ENCODE data around the gene IMP4.

The IMP4 gene

DNA sequence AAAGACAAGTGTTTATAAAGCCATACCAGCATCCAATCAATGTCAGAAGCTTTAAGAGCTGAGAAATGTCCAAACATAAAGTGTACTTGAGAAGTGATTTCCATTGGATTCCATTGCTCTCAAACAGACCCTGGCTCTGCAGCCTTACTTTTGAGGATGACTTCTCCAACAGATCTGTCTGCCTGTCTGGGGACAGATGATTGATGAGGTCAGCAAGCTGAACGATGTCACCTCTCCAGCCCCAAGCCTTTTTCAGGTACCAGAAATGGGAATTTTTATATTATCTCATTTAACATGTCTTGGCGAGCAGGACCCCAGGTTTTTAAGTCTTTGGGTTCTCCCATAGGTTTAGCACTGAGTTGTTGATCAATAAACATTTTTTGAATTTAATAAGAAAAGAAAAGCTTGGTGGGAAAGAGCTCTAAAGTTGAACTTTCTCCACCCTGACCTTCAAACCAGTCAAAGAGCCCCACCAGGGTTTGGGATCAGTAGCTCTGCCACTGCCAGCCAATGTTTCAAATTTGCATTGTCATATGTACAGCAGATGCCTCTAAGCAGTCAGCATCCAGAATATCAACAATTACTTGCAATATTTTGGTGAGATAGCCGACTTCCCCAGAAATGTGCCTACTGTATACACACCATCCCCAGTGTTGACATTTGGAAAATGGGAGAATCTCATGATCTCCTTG is 35.7 kb downstream of the IMP4 start:
- DNase-seq = no peak

- DNase-seq = no peak
These were observed 36.2 kb downstream of the IMP4 start for GRCh38 chr2:130378898-130379214.

- DNase-seq = no peak
These were observed 37.6 kb downstream of the IMP4 start for GRCh38 chr2:130380096-130380934.

DNA sequence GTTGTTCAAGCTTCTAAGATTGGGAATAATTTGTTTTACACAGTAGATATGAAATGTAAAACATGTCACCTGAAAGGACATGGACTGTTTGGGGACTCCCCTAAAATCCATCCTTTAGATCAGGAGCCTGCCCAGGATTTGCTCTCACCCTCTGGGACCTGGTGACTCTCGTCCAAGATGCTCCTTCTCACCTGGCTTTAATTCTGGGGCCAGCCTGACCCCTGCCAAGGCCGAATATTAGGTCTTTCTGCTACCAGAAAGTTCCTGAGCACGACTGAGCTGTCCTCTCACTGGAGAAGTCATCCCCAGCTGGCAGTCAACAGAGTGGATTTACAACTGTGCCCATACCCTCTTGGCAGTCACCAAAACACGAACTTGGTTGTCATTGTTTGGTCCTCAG is 38.4 kb downstream of the IMP4 start:
- no peak for DNase-seq

DNA sequence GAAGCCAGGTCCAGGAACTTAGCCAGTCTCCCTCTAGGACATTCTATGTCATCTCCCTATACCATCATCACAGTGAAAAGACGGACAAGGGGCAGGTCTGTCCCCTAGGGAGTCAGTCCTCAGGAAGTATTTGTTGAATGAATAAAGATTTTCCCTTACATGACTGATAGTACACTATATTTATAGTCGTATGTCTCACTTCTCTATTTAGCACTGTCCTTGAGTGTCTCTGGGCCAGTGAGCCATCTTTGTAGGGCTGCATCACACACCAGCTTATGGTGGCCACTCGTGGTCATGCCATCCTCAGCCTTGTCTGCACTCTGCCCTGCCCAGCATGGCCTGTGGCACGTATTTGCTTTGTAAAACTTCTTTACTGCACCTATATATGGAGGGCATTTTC is 38.9 kb downstream of the IMP4 start:
- DNase-seq = no peak

- DNase-seq = no peak
These were observed 39.7 kb downstream of the IMP4 start for GRCh38 chr2:130382313-130382917.

DNA sequence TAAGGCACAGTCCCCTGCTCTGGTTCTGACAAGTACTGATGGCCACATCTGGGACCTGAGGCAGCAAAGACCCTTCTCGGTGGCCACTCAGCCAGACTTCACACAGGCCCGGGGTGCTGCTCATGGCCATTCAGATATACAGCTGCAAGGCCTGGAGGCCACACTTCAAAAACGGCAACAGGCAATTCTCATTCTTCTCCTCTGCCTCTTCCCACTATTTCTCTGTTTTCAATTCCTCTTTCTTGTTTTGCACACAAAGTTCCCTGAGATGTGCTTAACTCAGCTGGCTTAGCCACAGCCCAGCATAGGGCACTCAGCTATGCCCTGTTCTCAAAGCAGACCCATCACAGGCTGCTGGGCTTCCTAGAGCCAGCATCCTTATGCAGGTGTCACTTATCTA is 43.0 kb downstream of the IMP4 start:
- DNase-seq = no peak

DNA sequence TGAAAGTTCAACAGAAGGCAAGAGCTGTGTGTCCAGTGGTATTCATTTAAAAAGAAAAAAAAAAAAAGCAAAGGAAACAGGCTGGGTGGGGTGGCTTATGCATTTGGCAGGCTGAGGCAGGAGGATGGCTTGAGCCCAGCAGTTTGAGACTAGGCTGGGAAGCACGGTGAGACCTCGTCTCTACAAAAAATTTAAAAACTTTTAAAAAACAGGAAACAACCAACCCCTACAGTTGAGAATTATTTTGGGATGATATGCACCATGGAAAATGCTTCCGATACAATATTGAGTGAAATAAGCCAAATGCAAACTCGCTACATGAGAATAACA is 44.3 kb downstream of the IMP4 start:
- no peak for DNase-seq

DNA sequence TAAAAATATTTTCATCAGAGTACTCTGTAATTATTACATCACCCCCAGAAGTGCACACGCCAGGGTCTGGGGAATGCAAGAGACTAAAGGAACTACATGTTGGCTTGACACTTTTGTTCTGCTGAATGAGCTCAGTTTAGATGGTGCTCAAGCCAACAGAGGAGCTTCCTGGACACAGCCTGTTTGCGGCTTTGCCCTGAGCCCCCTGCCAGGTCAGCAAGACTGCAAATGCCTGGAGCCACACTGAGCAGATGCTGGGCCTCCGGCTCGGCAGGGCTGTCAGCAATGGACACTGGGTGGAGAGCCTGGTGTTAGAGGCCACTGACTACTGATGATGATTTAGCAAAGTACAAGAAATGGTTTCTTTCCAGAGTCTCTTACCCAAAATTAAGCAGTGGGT is 45.1 kb downstream of the IMP4 start:
- DNase-seq = no peak

DNA sequence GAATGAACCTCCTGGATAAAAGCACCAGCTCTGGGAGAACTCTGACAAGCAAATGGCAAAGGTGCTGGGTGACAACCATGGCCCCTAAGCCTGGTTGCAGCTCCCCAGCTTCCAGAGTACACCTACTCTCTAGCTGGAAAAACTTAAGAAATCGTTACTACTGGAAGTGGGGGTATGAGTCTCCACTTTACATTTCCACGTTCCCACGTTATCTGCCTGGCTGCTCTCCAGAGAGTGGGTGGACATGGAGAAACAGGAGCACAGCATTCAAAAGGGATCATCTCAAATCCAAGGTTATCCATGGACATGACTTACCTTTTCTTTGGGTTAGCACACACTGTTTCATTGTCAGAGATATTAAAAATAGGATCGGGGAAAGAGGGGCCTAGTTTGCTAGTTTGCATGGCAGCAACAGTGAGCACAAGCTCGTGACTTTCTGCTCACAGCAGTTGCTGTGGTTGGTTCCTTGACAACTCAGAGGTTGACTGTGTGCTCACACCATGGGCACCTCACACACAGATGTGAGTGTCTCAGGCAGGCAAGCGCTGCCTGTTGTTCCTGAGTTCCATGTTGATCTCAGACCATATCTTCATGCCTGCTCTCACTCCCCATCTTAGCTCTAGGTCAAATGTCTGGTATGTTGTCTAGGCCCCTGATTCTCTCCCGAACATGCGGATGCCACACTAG is 45.7 kb downstream of the IMP4 start:
- DNase-seq = no peak

- no peak for DNase-seq
These were observed 46.7 kb downstream of the IMP4 start for GRCh38 chr2:130389358-130389757.

DNA sequence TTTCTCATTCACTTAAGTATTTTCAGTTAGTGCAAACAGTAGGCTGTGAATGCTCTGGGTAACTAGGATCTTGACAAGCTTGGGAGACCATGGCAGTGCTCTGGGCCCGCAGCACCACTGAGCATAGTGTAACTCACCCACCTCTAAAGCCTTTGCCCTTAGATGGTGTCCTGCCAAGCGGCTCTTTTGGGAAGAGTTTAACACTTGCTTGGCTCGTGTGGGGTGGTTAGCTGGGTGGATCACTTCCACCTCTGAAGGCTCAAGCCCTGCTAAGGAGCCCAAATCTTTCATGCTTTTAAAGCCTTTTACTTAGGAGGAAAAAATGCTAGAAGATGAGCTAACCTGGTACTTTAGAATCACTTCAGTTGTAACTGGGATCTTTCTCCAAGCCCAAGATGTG is 47.1 kb downstream of the IMP4 start:
- DNase-seq = no peak

DNA sequence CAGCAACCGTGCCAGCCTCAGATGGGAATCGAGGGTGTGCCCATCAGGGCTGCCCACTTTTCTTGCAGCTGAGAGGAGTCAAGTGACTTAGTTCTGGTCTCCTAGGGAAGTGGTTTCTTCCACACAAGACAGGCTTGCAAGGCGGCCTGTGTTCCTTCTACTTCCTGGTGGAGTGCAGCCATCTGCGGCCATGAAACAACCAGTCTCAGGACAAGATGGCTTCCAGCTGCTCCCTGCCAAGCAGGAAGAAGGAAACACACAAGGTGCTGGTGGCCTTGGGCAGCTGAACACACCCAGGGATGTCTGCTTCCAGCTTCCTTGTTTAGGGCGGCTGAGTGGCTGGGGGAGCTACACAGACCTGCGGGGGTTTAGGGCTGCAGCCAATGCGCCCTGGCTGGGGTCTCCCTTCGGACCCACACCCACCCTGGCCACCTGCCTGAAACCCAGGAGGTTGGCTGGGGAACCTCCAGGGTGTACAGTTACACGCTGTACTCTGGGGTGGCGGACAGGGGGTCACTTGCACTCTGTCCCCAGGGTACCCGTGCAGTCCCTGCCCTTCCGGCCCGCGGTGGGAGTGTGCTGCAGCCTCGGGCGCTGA is 47.9 kb downstream of the IMP4 start:
- DNase-seq = no peak

DNA sequence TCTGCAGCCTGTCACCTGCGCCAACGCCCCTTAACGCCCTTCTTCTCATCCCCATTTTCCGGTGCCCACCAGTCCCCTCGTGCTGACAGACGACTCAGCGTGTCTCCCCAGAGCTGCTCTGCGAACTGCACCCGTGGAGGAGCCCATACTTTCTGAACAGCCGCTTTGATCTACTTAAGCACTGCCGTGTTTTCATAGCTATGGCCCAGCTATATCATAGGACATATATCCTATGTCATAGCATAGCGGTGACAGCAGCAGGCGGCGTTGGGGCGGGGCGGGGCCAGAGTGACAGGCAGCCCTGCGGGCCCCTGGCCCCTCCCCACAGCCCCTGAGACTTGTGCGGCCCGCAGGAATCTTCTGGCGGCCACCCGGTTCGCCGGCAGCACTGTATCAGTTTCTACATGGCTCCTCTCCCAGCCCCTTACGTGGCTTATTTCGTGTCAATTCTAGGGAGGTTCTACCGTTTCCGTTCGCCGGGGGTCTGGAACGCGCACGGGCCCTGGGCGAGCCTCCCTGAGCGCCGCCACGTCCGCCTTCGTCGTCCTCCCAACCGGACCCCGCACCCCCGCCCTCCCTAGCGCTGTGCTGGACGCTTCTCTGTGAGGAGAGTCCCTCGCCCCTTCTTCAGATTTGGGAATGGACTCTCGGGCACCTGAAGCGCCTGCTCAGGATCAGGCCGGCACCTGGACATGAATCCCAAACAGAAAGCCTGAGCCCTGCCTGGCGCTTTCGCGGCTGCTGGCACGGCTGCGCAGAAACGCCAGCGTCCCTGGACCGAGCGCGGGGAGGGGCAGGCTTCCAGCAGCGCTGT is 48.6 kb downstream of the IMP4 start:
- DNase-seq = peak; percentile 61

GRCh38 chr2:130391872-130392670 is 49.4 kb downstream of the IMP4 start:
- DNase-seq = no peak

DNA sequence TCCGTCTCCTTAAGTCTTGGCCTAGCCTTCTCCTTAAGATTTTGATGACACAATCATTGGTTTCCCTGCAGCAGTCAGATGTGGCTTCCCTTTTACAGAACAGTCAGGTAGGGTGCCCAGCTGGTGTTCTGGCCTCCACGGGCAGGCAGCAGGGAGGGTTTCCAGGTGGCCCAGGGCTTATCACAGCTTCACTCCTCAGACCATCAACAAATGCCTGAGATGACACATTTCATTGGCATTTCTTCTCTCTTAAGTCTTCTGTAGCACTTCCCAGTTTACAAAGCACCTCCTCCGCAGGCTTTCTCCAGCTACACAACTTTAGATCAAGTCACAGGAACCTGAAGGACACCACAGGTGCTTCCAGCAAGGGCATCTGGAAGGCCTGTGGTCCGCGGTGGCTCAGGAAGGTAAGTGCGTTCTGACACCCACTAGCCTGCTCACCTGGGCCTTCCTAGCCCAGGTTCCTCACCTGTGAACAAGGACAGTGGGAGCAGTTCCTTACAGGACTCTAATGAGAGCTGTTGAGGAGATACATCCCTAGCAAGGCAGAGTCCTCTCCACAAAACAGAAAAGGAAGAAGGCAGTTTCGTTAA is 50.7 kb downstream of the IMP4 start:
- no peak for DNase-seq
